Neural cell (in vitro differentiated cells): ENCODE measurements around the gene MRPS5.

Experiments used
- EP300 ChIP-seq: fragments of 450-650 bp; conservative IDR thresholded peaks from 2 replicates; pipeline ENCODE4 v1.6.1; 2014; ENCODE audit warnings: antibody characterized with exemption, mild to moderate bottlenecking, moderate library complexity; ENCODE audit not compliant: poor library complexity, severe bottlenecking
- TAF1 ChIP-seq: IDR thresholded peaks from 2 replicates; pipeline ENCODE4 v1.6.1; 2012; ENCODE audit warnings: low read depth
- TF ChIP-seq, protein P1 (sequence below): fragments of 450-650 bp; IDR thresholded peaks from 2 replicates; pipeline ENCODE4 v1.5.1; 2014; ENCODE audit warnings: antibody characterized with exemption, mild to moderate bottlenecking, moderate library complexity; ENCODE audit not compliant: poor library complexity, severe bottlenecking
- TF ChIP-seq, protein P2 (sequence below): IDR thresholded peaks from 2 replicates; pipeline ENCODE4 v1.6.1; 2012; ENCODE audit warnings: borderline replicate concordance

DNA sequence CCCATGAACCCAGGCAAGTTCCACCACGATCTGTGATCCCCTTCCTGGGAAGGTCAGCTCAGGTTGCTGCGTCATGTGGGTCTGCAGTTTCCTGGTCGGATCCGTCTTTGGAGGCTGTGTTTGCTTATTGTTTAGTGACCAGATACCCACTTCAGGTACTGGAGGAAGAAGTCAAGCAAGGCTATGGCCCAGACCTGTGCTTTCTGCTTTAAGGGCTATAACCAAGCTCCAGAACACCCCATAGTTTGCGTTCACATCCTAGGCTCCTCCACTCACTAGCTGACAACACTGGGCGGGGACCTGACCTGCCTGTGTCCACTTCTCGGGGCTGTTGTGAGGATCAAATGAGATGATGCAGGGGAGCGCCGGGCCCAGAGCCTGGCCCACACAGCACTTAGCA lies 52.1 kb downstream of the MRPS5 start:
- TF ChIP-seq, protein P1, sequence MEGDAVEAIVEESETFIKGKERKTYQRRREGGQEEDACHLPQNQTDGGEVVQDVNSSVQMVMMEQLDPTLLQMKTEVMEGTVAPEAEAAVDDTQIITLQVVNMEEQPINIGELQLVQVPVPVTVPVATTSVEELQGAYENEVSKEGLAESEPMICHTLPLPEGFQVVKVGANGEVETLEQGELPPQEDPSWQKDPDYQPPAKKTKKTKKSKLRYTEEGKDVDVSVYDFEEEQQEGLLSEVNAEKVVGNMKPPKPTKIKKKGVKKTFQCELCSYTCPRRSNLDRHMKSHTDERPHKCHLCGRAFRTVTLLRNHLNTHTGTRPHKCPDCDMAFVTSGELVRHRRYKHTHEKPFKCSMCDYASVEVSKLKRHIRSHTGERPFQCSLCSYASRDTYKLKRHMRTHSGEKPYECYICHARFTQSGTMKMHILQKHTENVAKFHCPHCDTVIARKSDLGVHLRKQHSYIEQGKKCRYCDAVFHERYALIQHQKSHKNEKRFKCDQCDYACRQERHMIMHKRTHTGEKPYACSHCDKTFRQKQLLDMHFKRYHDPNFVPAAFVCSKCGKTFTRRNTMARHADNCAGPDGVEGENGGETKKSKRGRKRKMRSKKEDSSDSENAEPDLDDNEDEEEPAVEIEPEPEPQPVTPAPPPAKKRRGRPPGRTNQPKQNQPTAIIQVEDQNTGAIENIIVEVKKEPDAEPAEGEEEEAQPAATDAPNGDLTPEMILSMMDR: no peak
- TF ChIP-seq, protein P2, sequence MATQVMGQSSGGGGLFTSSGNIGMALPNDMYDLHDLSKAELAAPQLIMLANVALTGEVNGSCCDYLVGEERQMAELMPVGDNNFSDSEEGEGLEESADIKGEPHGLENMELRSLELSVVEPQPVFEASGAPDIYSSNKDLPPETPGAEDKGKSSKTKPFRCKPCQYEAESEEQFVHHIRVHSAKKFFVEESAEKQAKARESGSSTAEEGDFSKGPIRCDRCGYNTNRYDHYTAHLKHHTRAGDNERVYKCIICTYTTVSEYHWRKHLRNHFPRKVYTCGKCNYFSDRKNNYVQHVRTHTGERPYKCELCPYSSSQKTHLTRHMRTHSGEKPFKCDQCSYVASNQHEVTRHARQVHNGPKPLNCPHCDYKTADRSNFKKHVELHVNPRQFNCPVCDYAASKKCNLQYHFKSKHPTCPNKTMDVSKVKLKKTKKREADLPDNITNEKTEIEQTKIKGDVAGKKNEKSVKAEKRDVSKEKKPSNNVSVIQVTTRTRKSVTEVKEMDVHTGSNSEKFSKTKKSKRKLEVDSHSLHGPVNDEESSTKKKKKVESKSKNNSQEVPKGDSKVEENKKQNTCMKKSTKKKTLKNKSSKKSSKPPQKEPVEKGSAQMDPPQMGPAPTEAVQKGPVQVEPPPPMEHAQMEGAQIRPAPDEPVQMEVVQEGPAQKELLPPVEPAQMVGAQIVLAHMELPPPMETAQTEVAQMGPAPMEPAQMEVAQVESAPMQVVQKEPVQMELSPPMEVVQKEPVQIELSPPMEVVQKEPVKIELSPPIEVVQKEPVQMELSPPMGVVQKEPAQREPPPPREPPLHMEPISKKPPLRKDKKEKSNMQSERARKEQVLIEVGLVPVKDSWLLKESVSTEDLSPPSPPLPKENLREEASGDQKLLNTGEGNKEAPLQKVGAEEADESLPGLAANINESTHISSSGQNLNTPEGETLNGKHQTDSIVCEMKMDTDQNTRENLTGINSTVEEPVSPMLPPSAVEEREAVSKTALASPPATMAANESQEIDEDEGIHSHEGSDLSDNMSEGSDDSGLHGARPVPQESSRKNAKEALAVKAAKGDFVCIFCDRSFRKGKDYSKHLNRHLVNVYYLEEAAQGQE: no peak
- TF ChIP-seq TAF1 (no peak), EP300 (no peak)
